ENCODE data around the gene ANKLE2. TPM values are rescaled to one million over a fixed set of nuclear protein-coding genes. Genes with fewer than 3 reads are reported as not detected.
"Not testable (repeated sequence)": the region's sequence is repeated elsewhere in the genome, so short reads cannot be mapped to it uniquely, and the experiment has no call there.

ANKLE2 gene
- total RNA-seq, 1 experiment from 2014 or later: 85.9 TPM

- intact Hi-C loops (cut with micrococcal nuclease): no loop called here
- Histone ChIP-seq H3K4me1 (ENCODE audit: insufficient read depth, low read length) (no peaks in the 10 kb centered on the region), H3K9me2 (replicated peaks; ENCODE audit: low read length) (no peaks in the 10 kb centered on the region), H2AFZ (ENCODE audit: low read length) (no peak overlapping the region), H3K9ac (ENCODE audit: low read length) (no peak overlapping the region), H3F3A (ENCODE audit: low read length, unreplicated experiment) (no peaks in the 10 kb centered on the region), H3K36me3 (ENCODE audit: low read depth, low read length) (peaks cover 59% of the 10 kb centered on the region), H3K27ac (ENCODE audit: low read length) (no peak overlapping the region), H3K9me3 (ENCODE audit: low read length) (no peaks in the 10 kb centered on the region), H3K79me2 (ENCODE audit: low read length) (no peaks in the 10 kb centered on the region), H3K4me3 (ENCODE audit: low read length) (no peak overlapping the region), H4K20me1 (ENCODE audit: low read length) (no peaks in the 10 kb centered on the region), H3K27me3 (ENCODE audit: low read length) (no peaks in the 10 kb centered on the region), H3K4me2 (ENCODE audit: low read length) (no peak overlapping the region)
- no TSS peak for BruUV-seq (replicated peaks)
- DNase-seq (no peak), ATAC-seq (no peak)
- TF ChIP-seq CTCF (conservative IDR thresholded peaks at IDR 0.05; ENCODE audit: low read depth, low read length): no peak
- TF ChIP-seq EZH2phosphoT487 (IDR thresholded peaks at IDR 0.05; ENCODE audit: borderline replicate concordance, low read length): no peak
- no peak for TF ChIP-seq EZH2 (IDR thresholded peaks at IDR 0.05; ENCODE audit: low read length, unreplicated experiment)
- ChIA-PET POLR2A (ENCODE audit: unreplicated experiment) (no interaction called here), CTCF (no interaction called here)
These were observed 16.0 kb upstream of the ANKLE2 start for GRCh38 chr12:132777614-132778013.

GRCh38 chr12:132776816-132777568, 15.4 kb upstream of the ANKLE2 start:
- no peaks in the 10 kb centered on the region for H4K20me1 ChIP-seq (ENCODE audit: low read length)
- H3K4me2 ChIP-seq (ENCODE audit: low read length): no peak overlapping the region
- H3K79me2 ChIP-seq (ENCODE audit: low read length): no peaks in the 10 kb centered on the region
- no peaks in the 10 kb centered on the region for H3F3A ChIP-seq (ENCODE audit: low read length, unreplicated experiment)
- peaks cover 57% of the 10 kb centered on the region for H3K36me3 ChIP-seq (ENCODE audit: low read depth, low read length)
- no peak overlapping the region for H2AFZ ChIP-seq (ENCODE audit: low read length)
- no peak for DNase-seq
- ChIA-PET POLR2A (ENCODE audit: unreplicated experiment) (no interaction called here), CTCF (no interaction called here)
- no peak overlapping the region for H3K4me3 ChIP-seq (ENCODE audit: low read length)
- no peak for ATAC-seq
- no peaks in the 10 kb centered on the region for H3K4me1 ChIP-seq (ENCODE audit: insufficient read depth, low read length)
- no peak overlapping the region for H3K27ac ChIP-seq (ENCODE audit: low read length)
- TF ChIP-seq CTCF (conservative IDR thresholded peaks at IDR 0.05; ENCODE audit: low read depth, low read length): no peak
- no peak for TF ChIP-seq EZH2 (IDR thresholded peaks at IDR 0.05; ENCODE audit: low read length, unreplicated experiment)
- no peak for TF ChIP-seq EZH2phosphoT487 (IDR thresholded peaks at IDR 0.05; ENCODE audit: borderline replicate concordance, low read length)
- H3K9me3 ChIP-seq (ENCODE audit: low read length): no peaks in the 10 kb centered on the region
- no TSS peak for BruUV-seq (replicated peaks)
- intact Hi-C loops (cut with micrococcal nuclease): no loop called here
- H3K9me2 ChIP-seq (replicated peaks; ENCODE audit: low read length): no peaks in the 10 kb centered on the region
- H3K9ac ChIP-seq (ENCODE audit: low read length): no peak overlapping the region
- H3K27me3 ChIP-seq (ENCODE audit: low read length): no peaks in the 10 kb centered on the region

GRCh38 chr12:132776230-132776625, 14.6 kb upstream of the ANKLE2 start:
- H3K79me2 ChIP-seq (ENCODE audit: low read length); H4K20me1 ChIP-seq (ENCODE audit: low read length); H3K9me3 ChIP-seq (ENCODE audit: low read length); ATAC-seq; H3K27ac ChIP-seq (ENCODE audit: low read length); CTCF ChIA-PET; H3F3A ChIP-seq (ENCODE audit: low read length, unreplicated experiment); H3K27me3 ChIP-seq (ENCODE audit: low read length); H3K9ac ChIP-seq (ENCODE audit: low read length); H3K4me1 ChIP-seq (ENCODE audit: insufficient read depth, low read length); intact Hi-C loops (cut with micrococcal nuclease); POLR2A ChIA-PET (ENCODE audit: unreplicated experiment); H3K9me2 ChIP-seq (replicated peaks; ENCODE audit: low read length); H3K4me2 ChIP-seq (ENCODE audit: low read length); DNase-seq; BruUV-seq (replicated peaks); H3K4me3 ChIP-seq (ENCODE audit: low read length); H2AFZ ChIP-seq (ENCODE audit: low read length): not testable (repeated sequence)
- peaks cover 57% of the 10 kb centered on the region for H3K36me3 ChIP-seq (ENCODE audit: low read depth, low read length)

All from PC-3 (cell line).